MM.1S (cell line): ENCODE results near the gene CHPF2.

ENCODE experiments used
- DNase-seq: peaks from one replicate; pipeline ENCODE4 v3.0.0-alpha.2; 2015
- H2AFZ ChIP-seq: fragments of 300-600 bp; sonication (generic); 2 replicates; pipeline ENCODE4 v1.6.0; 2016; ENCODE audit warnings: antibody characterized with exemption, low read length
- H3F3A ChIP-seq: fragments of 300-600 bp; sonication (generic); 2 replicates; pipeline ENCODE4 v1.6.1; 2016; ENCODE audit warnings: mild to moderate bottlenecking, antibody characterized with exemption, low read length, moderate library complexity, mixed read lengths; ENCODE audit not compliant: insufficient read depth
- H3K27ac ChIP-seq: fragments of 300-600 bp; sonication (generic); 2 replicates; pipeline ENCODE4 v1.5.1; 2016; ENCODE audit warnings: mild to moderate bottlenecking, low read length
- H3K27me3 ChIP-seq: fragments of 300-600 bp; sonication (generic); replicated peaks from 2 replicates; pipeline ENCODE4 v1.6.0; 2016; ENCODE audit warnings: low read length; ENCODE audit not compliant: insufficient read depth
- H3K36me3 ChIP-seq: fragments of 300-600 bp; sonication (generic); replicated peaks from 2 replicates; pipeline ENCODE4 v1.6.1; 2016; ENCODE audit warnings: mild to moderate bottlenecking, low read length, mixed read lengths; ENCODE audit not compliant: insufficient read depth
- H3K4me1 ChIP-seq: fragments of 300-600 bp; sonication (generic); 2 replicates; pipeline ENCODE4 v1.6.1; 2016; ENCODE audit warnings: low read length, mixed read lengths
- H3K4me2 ChIP-seq: fragments of 300-600 bp; sonication (generic); 2 replicates; pipeline ENCODE4 v1.6.0; 2016; ENCODE audit warnings: low read depth, low read length
- H3K4me3 ChIP-seq: fragments of 300-600 bp; sonication (generic); 2 replicates; pipeline ENCODE4 v1.5.1; 2016; ENCODE audit warnings: low read length, mixed read lengths
- H3K79me2 ChIP-seq: fragments of 300-600 bp; sonication (generic); 2 replicates; pipeline ENCODE4 v1.6.1; 2016; ENCODE audit warnings: mixed run types, low read length, mixed read lengths
- H3K9ac ChIP-seq: fragments of 300-600 bp; sonication (generic); 2 replicates; pipeline ENCODE4 v1.6.1; 2016; ENCODE audit warnings: low read length, mixed read lengths
- H3K9me2 ChIP-seq: fragments of 300-600 bp; sonication (generic); replicated peaks from 2 replicates; pipeline ENCODE4 v1.6.1; 2016; ENCODE audit warnings: mild to moderate bottlenecking, low read length, mixed read lengths; ENCODE audit not compliant: insufficient read depth
- H3K9me3 ChIP-seq: fragments of 300-600 bp; sonication (generic); replicated peaks from 2 replicates; pipeline ENCODE4 v1.6.1; 2016; ENCODE audit warnings: mild to moderate bottlenecking, low read length, mixed read lengths; ENCODE audit not compliant: insufficient read depth
- H4K20me1 ChIP-seq: fragments of 300-600 bp; sonication (generic); 2 replicates; pipeline ENCODE4 v1.6.1; 2016; ENCODE audit warnings: mild to moderate bottlenecking, low read length, moderate library complexity, mixed read lengths; ENCODE audit not compliant: insufficient read depth
- EZH2 ChIP-seq: fragments of 300-600 bp; sonication (generic); optimal IDR thresholded peaks from 2 replicates; pipeline ENCODE3; 2017; ENCODE audit warnings: low read depth, mild to moderate bottlenecking, antibody characterized with exemption, low read length, mixed read lengths
- EZH2phosphoT487 ChIP-seq: fragments of 300-600 bp; sonication (generic); IDR thresholded peaks from 2 replicates; pipeline ENCODE4 v1.6.1; 2018; ENCODE audit warnings: antibody characterized with exemption, low read length
- TF ChIP-seq, protein P1 (sequence below): fragments of 300-600 bp; sonication (generic); IDR thresholded peaks from 2 replicates; pipeline ENCODE4 v1.5.1; 2016; ENCODE audit warnings: antibody characterized with exemption, low read length, mixed read lengths

Gene CHPF2

DNA sequence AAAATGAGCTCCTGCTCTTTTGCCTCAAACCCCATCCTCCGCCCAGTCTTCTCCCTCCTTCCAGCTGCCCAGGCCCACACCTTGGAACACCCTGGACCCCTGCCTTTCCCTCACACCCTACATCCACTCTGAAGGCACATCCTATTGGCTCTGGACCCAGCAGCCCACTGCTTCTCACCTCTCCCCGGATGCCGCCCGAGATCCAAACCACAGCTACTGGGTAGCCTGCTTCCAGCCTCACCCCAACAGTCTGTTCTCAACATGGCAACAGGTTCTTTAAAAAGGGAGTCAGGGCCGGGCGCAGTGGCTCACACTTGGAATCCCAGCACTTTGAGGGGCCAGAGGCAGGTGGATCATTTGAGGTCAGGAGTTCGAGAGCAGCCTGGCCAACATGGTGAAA is 25.7 kb downstream of the CHPF2 start:
- Histone ChIP-seq H3K4me3 (no peak overlapping the region), H3K36me3 (no peaks in the 10 kb centered on the region), H3K27ac (no peak overlapping the region), H3K27me3 (peaks cover 98% of the 10 kb centered on the region), H2AFZ (no peak overlapping the region), H3K4me2 (no peak overlapping the region), H3K4me1 (no peaks in the 10 kb centered on the region), H3F3A (no peaks in the 10 kb centered on the region), H3K9me2 (no peaks in the 10 kb centered on the region), H4K20me1 (no peaks in the 10 kb centered on the region), H3K79me2 (no peaks in the 10 kb centered on the region), H3K9me3 (no peaks in the 10 kb centered on the region), H3K9ac (no peak overlapping the region)
- TF ChIP-seq EZH2phosphoT487 (no peak), EZH2 (no peak)
- TF ChIP-seq, protein P1, sequence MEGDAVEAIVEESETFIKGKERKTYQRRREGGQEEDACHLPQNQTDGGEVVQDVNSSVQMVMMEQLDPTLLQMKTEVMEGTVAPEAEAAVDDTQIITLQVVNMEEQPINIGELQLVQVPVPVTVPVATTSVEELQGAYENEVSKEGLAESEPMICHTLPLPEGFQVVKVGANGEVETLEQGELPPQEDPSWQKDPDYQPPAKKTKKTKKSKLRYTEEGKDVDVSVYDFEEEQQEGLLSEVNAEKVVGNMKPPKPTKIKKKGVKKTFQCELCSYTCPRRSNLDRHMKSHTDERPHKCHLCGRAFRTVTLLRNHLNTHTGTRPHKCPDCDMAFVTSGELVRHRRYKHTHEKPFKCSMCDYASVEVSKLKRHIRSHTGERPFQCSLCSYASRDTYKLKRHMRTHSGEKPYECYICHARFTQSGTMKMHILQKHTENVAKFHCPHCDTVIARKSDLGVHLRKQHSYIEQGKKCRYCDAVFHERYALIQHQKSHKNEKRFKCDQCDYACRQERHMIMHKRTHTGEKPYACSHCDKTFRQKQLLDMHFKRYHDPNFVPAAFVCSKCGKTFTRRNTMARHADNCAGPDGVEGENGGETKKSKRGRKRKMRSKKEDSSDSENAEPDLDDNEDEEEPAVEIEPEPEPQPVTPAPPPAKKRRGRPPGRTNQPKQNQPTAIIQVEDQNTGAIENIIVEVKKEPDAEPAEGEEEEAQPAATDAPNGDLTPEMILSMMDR: no peak
- DNase-seq: no peak

GRCh38 chr7:151260471-151260870 is 28.2 kb downstream of the CHPF2 start:
- no peak overlapping the region for H2AFZ ChIP-seq
- H3F3A ChIP-seq: no peaks in the 10 kb centered on the region
- H3K27ac ChIP-seq: no peak overlapping the region
- no peak overlapping the region for H3K9ac ChIP-seq
- H3K36me3 ChIP-seq: no peaks in the 10 kb centered on the region
- H3K4me3 ChIP-seq: no peak overlapping the region
- H3K9me3 ChIP-seq: no peaks in the 10 kb centered on the region
- H3K27me3 ChIP-seq: peaks cover 90% of the 10 kb centered on the region
- H3K4me2 ChIP-seq: no peak overlapping the region
- no peak for DNase-seq
- no peaks in the 10 kb centered on the region for H4K20me1 ChIP-seq
- TF ChIP-seq EZH2 (no peak), EZH2phosphoT487 (no peak)
- TF ChIP-seq, protein P1: no peak
- no peaks in the 10 kb centered on the region for H3K4me1 ChIP-seq
- no peaks in the 10 kb centered on the region for H3K79me2 ChIP-seq
- no peaks in the 10 kb centered on the region for H3K9me2 ChIP-seq

DNA sequence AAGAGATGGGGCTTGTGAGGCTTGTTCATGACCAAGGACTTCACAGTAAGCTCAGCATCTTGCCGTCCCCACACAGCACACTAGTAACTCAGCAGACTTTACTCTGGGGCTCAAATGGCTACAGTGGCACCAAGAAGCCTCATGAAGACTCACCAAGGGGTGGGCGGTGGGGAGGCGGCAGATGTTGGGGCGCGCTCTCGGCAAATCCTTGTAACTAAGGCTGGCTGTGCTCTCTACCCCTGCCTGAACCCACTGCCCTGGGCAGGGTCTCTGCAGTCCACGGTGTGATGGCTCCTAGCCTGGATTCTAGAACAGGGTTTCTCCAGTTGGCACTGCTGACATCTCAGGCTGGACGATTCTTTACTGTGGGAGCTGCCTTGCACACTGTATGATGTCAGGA is 28.6 kb downstream of the CHPF2 start:
- H3K4me3 ChIP-seq: no peak overlapping the region
- no peaks in the 10 kb centered on the region for H3F3A ChIP-seq
- peaks cover 89% of the 10 kb centered on the region for H3K27me3 ChIP-seq
- no peaks in the 10 kb centered on the region for H3K9me3 ChIP-seq
- no peaks in the 10 kb centered on the region for H3K9me2 ChIP-seq
- H3K36me3 ChIP-seq: no peaks in the 10 kb centered on the region
- TF ChIP-seq, protein P1: no peak
- no peak for TF ChIP-seq EZH2
- no peak for TF ChIP-seq EZH2phosphoT487
- H2AFZ ChIP-seq: no peak overlapping the region
- no peaks in the 10 kb centered on the region for H3K4me1 ChIP-seq
- no peak overlapping the region for H3K9ac ChIP-seq
- DNase-seq: no peak
- no peaks in the 10 kb centered on the region for H4K20me1 ChIP-seq
- no peaks in the 10 kb centered on the region for H3K79me2 ChIP-seq
- H3K4me2 ChIP-seq: no peak overlapping the region
- no peak overlapping the region for H3K27ac ChIP-seq
